ENCODE data around the gene PRPF19.

- TF ChIP-seq CTCF (IDR thresholded peaks at IDR 0.05) (no peak), POLR2A (IDR thresholded peaks at IDR 0.05) (no peak)
Observed at GRCh38 chr11:60858731-60859464, 47.5 kb downstream of the PRPF19 start.
